ENCODE measurements around the gene CCDC92. TPM values are rescaled to one million over a fixed set of nuclear protein-coding genes. Genes with fewer than 3 reads are reported as not detected.

CCDC92 gene
- total RNA-seq, 1 experiment from 2014 or later = 53.7 TPM

- TF ChIP-seq REST (IDR thresholded peaks at IDR 0.05; ENCODE audit: insufficient read depth in 1 of 2, low read depth in 2 of 2, low read length in 1 of 2) = no peak
- TF ChIP-seq POLR2AphosphoS5 (IDR thresholded peaks at IDR 0.05; ENCODE audit: low read depth, low read length) = no peak
- no peak for TF ChIP-seq TCF7L2 (IDR thresholded peaks at IDR 0.05; ENCODE audit: low read depth, low read length)
- TF ChIP-seq SIN3A (IDR thresholded peaks at IDR 0.05; ENCODE audit: borderline replicate concordance, insufficient read depth, low read depth, low read length) = no peak
- no peak for TF ChIP-seq CTCF (IDR thresholded peaks at IDR 0.05)
- H3K9me3 ChIP-seq (ENCODE audit: control insufficient read depth, insufficient read depth, low read depth, low read length) = no peaks in the 10 kb centered on the region
- peaks cover 6% of the 10 kb centered on the region; the same call in 1 of the 2 replicates for H3K4me1 ChIP-seq (ENCODE audit: control insufficient read depth, insufficient read depth, low read length)
- DNase-seq (ENCODE audit: low read depth, low spot score) (no peak), ATAC-seq (no peak)
- H3K27ac ChIP-seq (ENCODE audit: low read length) = no peak overlapping the region
- BruUV-seq (replicated peaks) = no TSS peak
- ChIA-PET CTCF (no interaction called here), POLR2A (no interaction called here)
- peaks cover 22% of the 10 kb centered on the region for H3K27me3 ChIP-seq (ENCODE audit: control insufficient read depth, insufficient read depth, low read length)
- intact Hi-C loops (cut with micrococcal nuclease; ENCODE audit: unreplicated experiment) (no loop called here), in situ Hi-C loops (cut with HindIII; ENCODE audit: low pct_unique_long_range_greater_than_20kb, low sequenced_read_pairs) (no loop called here)
- no peaks in the 10 kb centered on the region for H3K36me3 ChIP-seq (ENCODE audit: control insufficient read depth, insufficient read depth, low read length)
- H3K4me3 ChIP-seq (ENCODE audit: low read depth in 2 of 2, low read length in 2 of 2) = no peak overlapping the region
Observed at GRCh38 chr12:123888989-123889388, 83.6 kb downstream of the CCDC92 start.

GRCh38 chr12:123886931-123887582, 85.6 kb downstream of the CCDC92 start:
- in situ Hi-C loops (cut with HindIII; ENCODE audit: low pct_unique_long_range_greater_than_20kb, low sequenced_read_pairs) (no loop called here), intact Hi-C loops (cut with micrococcal nuclease; ENCODE audit: unreplicated experiment) (no loop called here)
- no peaks in the 10 kb centered on the region for H3K9me3 ChIP-seq (ENCODE audit: control insufficient read depth, insufficient read depth, low read depth, low read length)
- TF ChIP-seq POLR2AphosphoS5 (IDR thresholded peaks at IDR 0.05; ENCODE audit: low read depth, low read length) (no peak), SIN3A (IDR thresholded peaks at IDR 0.05; ENCODE audit: borderline replicate concordance, insufficient read depth, low read depth, low read length) (no peak), TCF7L2 (IDR thresholded peaks at IDR 0.05; ENCODE audit: low read depth, low read length) (no peak), CTCF (IDR thresholded peaks at IDR 0.05) (no peak), REST (IDR thresholded peaks at IDR 0.05; ENCODE audit: insufficient read depth in 1 of 2, low read depth in 2 of 2, low read length in 1 of 2) (no peak)
- peaks cover 29% of the 10 kb centered on the region for H3K27me3 ChIP-seq (ENCODE audit: control insufficient read depth, insufficient read depth, low read length)
- H3K4me1 ChIP-seq (ENCODE audit: control insufficient read depth, insufficient read depth, low read length) = peaks cover 6% of the 10 kb centered on the region; the same call in 1 of the 2 replicates
- ATAC-seq = peak; percentile 71
- POLR2A ChIA-PET = no interaction called here
- no TSS peak for BruUV-seq (replicated peaks)
- no peak for DNase-seq (ENCODE audit: low read depth, low spot score)
- H3K4me3 ChIP-seq (ENCODE audit: low read depth in 2 of 2, low read length in 2 of 2) = no peak overlapping the region
- no peaks in the 10 kb centered on the region for H3K36me3 ChIP-seq (ENCODE audit: control insufficient read depth, insufficient read depth, low read length)
- H3K27ac ChIP-seq (ENCODE audit: low read length) = no peak overlapping the region
- CTCF ChIA-PET = no interaction called here
